ENCODE results near the gene SNRNP25.

Gene SNRNP25

GRCh38 chr16:106623-107324 is 53.1 kb downstream of the SNRNP25 start:
- no peaks in the 10 kb centered on the region; the same call in 1 of the 2 replicates for H3K4me1 ChIP-seq (ENCODE audit: insufficient read depth, low read length)
- no peaks in the 10 kb centered on the region for H3K9me3 ChIP-seq (ENCODE audit: control insufficient read depth, insufficient read depth, low read length)
- H3K36me3 ChIP-seq (ENCODE audit: insufficient read depth, low read length) = 0 out of 2 replicates have a peak, but pooled peaks cover 2% of the 10 kb centered on the region
- H3K9ac ChIP-seq (ENCODE audit: low read depth, low read length) = no peak overlapping the region

All from ES-I3 (cell line).